PC-9 (cell line): ENCODE measurements around the gene LIN28B.

Experiments used
- CTCF ChIP-seq: fragments of 200-600 bp; sonication (generic); conservative IDR thresholded peaks from 2 replicates; pipeline ENCODE4 v1.6.1; 2017; ENCODE audit warnings: mixed run types, antibody characterized with exemption, mild to moderate bottlenecking, moderate library complexity
- EZH2 ChIP-seq: fragments of 200-600 bp; sonication (generic); IDR thresholded peaks from 2 replicates; pipeline ENCODE4 v1.8.0; 2017; ENCODE audit warnings: antibody characterized with exemption, low read depth

GRCh38 chr6:104943781-104944180 is 13.1 kb upstream of the LIN28B start:
- TF ChIP-seq CTCF (no peak), EZH2 (no peak)
